Activated naive CD8-positive, alpha-beta T cell (primary cell): ENCODE results near the gene STRADA.
A peak's percentile ranks its signal among the peaks of the same experiment; 100 is the strongest.

Source experiments
- H3K27ac Mint-ChIP-seq: one replicate; pipeline ENCODE4 v1.8.0; 2021; ENCODE audit warnings: mixed read lengths
- H3K27me3 Mint-ChIP-seq: one replicate; pipeline ENCODE4 v1.8.0; 2021; ENCODE audit warnings: mixed read lengths
- H3K36me3 Mint-ChIP-seq: one replicate; pipeline ENCODE4 v1.8.0; 2021; ENCODE audit warnings: mixed read lengths
- H3K4me1 Mint-ChIP-seq: one replicate; pipeline ENCODE4 v1.8.0; 2021; ENCODE audit warnings: low read depth, mixed read lengths
- H3K4me3 Mint-ChIP-seq: one replicate; pipeline ENCODE4 v1.8.0; 2021; ENCODE audit warnings: mild to moderate bottlenecking, mixed read lengths
- H3K9me3 Mint-ChIP-seq: one replicate; pipeline ENCODE4 v1.8.0; 2021; ENCODE audit warnings: low read depth, mixed read lengths

STRADA gene, protein sequence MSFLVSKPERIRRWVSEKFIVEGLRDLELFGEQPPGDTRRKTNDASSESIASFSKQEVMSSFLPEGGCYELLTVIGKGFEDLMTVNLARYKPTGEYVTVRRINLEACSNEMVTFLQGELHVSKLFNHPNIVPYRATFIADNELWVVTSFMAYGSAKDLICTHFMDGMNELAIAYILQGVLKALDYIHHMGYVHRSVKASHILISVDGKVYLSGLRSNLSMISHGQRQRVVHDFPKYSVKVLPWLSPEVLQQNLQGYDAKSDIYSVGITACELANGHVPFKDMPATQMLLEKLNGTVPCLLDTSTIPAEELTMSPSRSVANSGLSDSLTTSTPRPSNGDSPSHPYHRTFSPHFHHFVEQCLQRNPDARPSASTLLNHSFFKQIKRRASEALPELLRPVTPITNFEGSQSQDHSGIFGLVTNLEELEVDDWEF

DNA sequence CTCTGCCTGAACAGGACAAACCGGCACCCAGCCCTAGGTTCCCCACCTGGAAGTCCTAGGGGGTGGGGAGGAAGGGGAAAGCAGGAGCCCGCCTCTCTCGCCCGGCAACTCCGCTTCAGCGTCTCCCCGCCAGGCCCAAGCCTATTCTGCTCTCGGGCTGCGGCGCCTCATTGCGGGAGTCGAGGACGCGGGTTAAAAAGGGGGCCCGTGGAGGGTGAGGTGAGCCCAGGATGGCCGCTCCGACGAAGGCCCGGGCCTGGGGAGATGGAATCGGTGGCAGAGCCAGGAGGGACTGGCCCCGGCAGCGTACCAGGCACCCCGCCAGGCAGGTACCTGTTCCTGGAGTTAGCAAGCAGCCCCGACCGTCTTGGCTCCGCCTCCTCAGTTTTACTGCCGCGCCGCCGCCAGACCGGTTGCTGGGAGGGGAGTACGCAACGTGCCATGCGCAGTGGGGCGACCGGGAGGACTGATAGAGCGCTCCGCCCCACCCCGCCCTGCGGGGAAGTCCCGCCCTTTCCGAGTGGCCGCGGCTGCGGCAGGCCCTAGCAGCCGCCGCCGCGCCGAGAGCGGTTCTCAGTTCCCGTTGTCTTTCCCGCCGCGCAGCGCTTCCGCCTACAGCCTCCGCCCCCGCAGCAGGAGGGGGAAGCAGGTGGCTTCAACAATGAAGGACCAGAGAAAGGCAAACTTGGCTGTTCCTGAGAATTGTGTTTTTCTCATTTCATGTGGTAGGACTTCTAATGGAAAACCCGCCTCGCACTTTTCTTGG is at the start of gene STRADA:
TSS of gene STRADA (minus strand) at position 392 of the 766 bp plus-strand sequence. CDS start 13,430 bp downstream, outside the sequence.
- peaks cover 5% of the 10 kb centered on the region for H3K36me3 Mint-ChIP-seq
- no peaks in the 10 kb centered on the region for H3K9me3 Mint-ChIP-seq
- H3K4me1 Mint-ChIP-seq, result peaks cover 23% of the 10 kb centered on the region
- H3K27ac Mint-ChIP-seq, result peak within 1 kb of the TSS; percentile 97
- no peaks in the 10 kb centered on the region for H3K27me3 Mint-ChIP-seq
- H3K4me3 Mint-ChIP-seq, result peak within 1 kb of the TSS; percentile 96

DNA sequence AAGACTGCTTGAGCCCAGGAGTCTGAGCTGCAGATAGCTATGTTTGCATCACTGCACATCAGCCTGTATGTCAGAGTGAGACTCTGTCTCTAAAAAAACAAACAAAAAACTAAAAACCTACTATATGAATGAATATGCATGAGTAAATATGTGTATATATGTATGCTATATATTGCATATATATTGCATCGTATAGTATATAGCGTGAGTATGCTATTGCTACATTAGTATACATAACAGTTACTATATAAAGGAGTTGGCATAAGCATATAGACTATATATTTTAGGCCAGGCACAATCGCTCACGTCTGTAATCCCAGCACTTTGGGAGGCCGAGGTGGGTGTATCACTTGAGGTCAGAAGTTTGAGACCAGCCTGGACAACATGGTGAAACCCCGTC is 48.5 kb upstream of the STRADA start:
- Mint-ChIP-seq H3K36me3 (peaks cover 2% of the 10 kb centered on the region), H3K9me3 (no peaks in the 10 kb centered on the region), H3K4me3 (no peak overlapping the region), H3K27me3 (no peaks in the 10 kb centered on the region), H3K4me1 (peaks cover 5% of the 10 kb centered on the region), H3K27ac (no peak overlapping the region)

DNA sequence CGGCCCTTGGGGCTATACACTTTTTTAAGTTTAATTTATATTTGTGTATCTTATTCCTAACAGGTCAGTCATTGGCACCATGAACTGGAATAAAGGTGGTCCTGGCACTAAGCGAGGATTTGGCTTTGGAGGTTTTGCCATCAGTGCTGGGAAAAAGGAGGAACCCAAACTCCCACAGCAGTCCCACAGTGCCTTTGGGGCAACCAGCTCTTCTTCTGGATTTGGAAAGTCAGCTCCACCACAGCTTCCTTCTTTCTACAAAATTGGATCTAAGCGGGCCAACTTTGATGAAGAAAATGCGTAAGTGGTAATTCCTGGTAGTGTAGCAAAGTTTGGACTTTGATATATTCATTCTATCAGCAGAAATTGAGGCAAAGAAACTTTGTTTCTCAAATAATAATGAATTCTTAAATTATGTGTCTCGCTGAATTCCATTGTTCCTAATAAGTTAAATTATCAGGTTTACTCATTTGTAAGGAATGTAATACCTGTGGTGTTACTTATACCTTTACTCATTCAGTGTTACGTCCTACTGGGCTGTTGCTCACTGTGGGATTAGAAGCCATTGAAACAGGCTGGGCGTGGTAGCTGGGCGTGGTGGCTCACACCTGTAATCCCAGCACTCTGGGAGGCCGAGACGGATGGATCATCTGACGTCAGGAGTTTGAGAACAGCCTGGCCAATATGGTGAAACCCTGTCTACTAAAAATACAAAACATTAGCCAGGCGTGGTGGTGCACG is 45.5 kb upstream of the STRADA start:
- Mint-ChIP-seq H3K27me3 (no peaks in the 10 kb centered on the region), H3K4me1 (peaks cover 26% of the 10 kb centered on the region), H3K9me3 (no peaks in the 10 kb centered on the region), H3K4me3 (no peak overlapping the region), H3K27ac (no peak overlapping the region), H3K36me3 (peaks cover 2% of the 10 kb centered on the region)

- Mint-ChIP-seq H3K27ac (no peak overlapping the region), H3K9me3 (no peaks in the 10 kb centered on the region), H3K27me3 (no peaks in the 10 kb centered on the region), H3K36me3 (peaks cover 2% of the 10 kb centered on the region), H3K4me3 (no peak overlapping the region), H3K4me1 (peaks cover 29% of the 10 kb centered on the region)
Observed at GRCh38 chr17:63786117-63786516, 44.5 kb upstream of the STRADA start.

- H3K27ac Mint-ChIP-seq, result peak overlapping the region; percentile 35
- peaks cover 34% of the 10 kb centered on the region for H3K4me1 Mint-ChIP-seq
- no peaks in the 10 kb centered on the region for H3K27me3 Mint-ChIP-seq
- H3K9me3 Mint-ChIP-seq, result no peaks in the 10 kb centered on the region
- H3K36me3 Mint-ChIP-seq, result peaks cover 2% of the 10 kb centered on the region
- no peak overlapping the region for H3K4me3 Mint-ChIP-seq
Observed at GRCh38 chr17:63785556-63785955, 44.0 kb upstream of the STRADA start.

DNA sequence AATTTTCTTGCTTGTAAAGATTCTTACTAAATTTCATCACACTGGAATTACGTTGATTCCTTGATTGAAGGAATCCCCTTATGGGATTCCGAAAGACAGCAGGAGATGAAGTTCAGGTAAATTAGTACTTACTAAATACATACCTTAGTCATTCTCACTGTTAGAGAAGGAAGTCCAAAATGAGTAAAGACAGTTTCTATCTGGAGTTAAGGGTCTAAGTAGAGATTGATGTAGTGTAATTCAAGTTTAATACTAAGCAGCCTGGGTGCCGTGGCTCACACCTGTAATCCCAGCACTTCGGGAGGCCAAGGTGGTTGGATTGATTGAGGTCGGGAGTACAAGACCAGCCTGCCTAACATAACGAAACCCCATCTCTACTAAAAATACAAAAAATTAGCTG is 41.9 kb upstream of the STRADA start:
- no peaks in the 10 kb centered on the region for H3K27me3 Mint-ChIP-seq

DNA sequence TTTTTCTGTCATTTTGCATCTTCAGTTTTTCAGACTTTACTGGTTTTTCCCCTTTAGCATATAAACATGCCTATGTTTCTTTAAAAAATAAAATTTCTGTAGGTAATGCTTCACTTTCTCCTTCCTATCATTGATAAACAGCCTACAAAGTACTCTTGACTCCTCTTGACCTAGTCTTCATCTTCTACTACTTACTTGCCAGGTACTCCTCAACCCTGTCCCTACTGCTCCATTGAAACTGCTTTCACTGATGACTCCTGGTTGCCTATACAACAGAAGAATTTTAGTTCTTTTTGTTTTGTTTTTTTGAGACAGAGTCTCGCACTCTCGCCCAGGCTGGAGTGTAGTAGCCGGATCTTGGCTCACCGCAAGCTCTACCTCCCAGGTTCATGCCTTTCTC is 39.3 kb upstream of the STRADA start:
- peak overlapping the region; percentile 79 for H3K27ac Mint-ChIP-seq
- peaks cover 74% of the 10 kb centered on the region for H3K4me1 Mint-ChIP-seq
- peaks cover 9% of the 10 kb centered on the region for H3K36me3 Mint-ChIP-seq

More for the DNA sequence above, 41.9 kb upstream of the STRADA start:
- peaks cover 50% of the 10 kb centered on the region for H3K4me1 Mint-ChIP-seq
- H3K36me3 Mint-ChIP-seq, result peaks cover 2% of the 10 kb centered on the region
- peak overlapping the region; percentile 55 for H3K27ac Mint-ChIP-seq
- H3K9me3 Mint-ChIP-seq, result no peaks in the 10 kb centered on the region
- H3K4me3 Mint-ChIP-seq, result no peak overlapping the region

DNA sequence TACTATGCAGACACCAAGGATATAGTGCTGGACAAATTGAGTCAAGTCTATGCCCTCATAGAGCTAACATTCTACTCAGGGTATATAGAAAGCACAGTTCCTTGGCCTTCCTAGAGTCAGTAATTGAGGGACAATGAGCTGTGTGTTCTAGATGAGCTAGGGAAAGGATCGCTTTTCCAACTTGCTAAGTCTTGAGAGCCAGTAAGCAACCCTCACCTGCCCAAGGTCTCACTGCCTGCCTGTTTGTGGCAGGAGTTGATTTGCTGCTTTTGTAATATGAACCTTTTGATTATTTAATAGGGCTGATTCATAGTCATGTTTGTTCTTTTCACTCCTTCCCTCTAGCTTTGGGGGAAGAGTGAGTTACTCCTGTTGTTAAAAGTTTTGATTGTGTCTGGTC is 38.9 kb upstream of the STRADA start:
- H3K27ac Mint-ChIP-seq, result peak overlapping the region; percentile 79
- peak overlapping the region; percentile 33 for H3K4me3 Mint-ChIP-seq
- no peaks in the 10 kb centered on the region for H3K27me3 Mint-ChIP-seq
- peaks cover 74% of the 10 kb centered on the region for H3K4me1 Mint-ChIP-seq
- peaks cover 7% of the 10 kb centered on the region for H3K36me3 Mint-ChIP-seq
- no peaks in the 10 kb centered on the region for H3K9me3 Mint-ChIP-seq

More for the DNA sequence above, 39.3 kb upstream of the STRADA start:
- Mint-ChIP-seq H3K27me3 (no peaks in the 10 kb centered on the region), H3K9me3 (no peaks in the 10 kb centered on the region), H3K4me3 (peak overlapping the region; percentile 57)

DNA sequence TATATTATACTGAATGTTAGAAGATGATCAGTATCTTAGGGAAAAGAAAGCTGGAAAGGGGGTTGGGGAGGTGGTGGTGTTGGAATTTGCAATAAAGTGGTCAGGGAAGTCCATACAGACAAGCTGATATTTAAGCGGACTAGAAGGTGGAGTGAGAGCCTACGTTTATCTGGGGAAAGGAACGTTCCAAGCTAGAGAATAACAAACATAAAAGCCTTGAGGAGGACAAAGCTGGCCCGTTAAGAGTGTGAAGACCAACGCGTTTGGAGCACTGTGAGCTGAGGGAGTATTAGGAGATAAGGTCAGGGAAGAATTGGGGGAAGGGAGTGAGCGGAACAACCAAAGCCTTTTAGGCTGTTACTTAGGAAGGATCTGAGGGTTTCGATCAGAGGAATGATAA is 33.8 kb upstream of the STRADA start:
- Mint-ChIP-seq H3K4me1 (peaks cover 62% of the 10 kb centered on the region), H3K27me3 (no peaks in the 10 kb centered on the region), H3K9me3 (no peaks in the 10 kb centered on the region), H3K27ac (peak overlapping the region; percentile 100), H3K36me3 (peaks cover 7% of the 10 kb centered on the region), H3K4me3 (peak overlapping the region; percentile 97)

- no peaks in the 10 kb centered on the region for H3K9me3 Mint-ChIP-seq
- peak overlapping the region; percentile 100 for H3K27ac Mint-ChIP-seq
- H3K36me3 Mint-ChIP-seq, result peaks cover 7% of the 10 kb centered on the region
- H3K4me3 Mint-ChIP-seq, result peak overlapping the region; percentile 97
- peaks cover 63% of the 10 kb centered on the region for H3K4me1 Mint-ChIP-seq
- H3K27me3 Mint-ChIP-seq, result no peaks in the 10 kb centered on the region
Observed at GRCh38 chr17:63774969-63775265, 33.3 kb upstream of the STRADA start.

GRCh38 chr17:63774141-63774968 is 32.8 kb upstream of the STRADA start, which contains the start of gene DDX42:
DDX42 (plus strand) TSS chr17:63774170; CDS start chr17:63787050, 12,880 bp downstream.
- peaks cover 7% of the 10 kb centered on the region for H3K36me3 Mint-ChIP-seq
- H3K4me3 Mint-ChIP-seq, result peak within 1 kb of the TSS; percentile 97

DNA sequence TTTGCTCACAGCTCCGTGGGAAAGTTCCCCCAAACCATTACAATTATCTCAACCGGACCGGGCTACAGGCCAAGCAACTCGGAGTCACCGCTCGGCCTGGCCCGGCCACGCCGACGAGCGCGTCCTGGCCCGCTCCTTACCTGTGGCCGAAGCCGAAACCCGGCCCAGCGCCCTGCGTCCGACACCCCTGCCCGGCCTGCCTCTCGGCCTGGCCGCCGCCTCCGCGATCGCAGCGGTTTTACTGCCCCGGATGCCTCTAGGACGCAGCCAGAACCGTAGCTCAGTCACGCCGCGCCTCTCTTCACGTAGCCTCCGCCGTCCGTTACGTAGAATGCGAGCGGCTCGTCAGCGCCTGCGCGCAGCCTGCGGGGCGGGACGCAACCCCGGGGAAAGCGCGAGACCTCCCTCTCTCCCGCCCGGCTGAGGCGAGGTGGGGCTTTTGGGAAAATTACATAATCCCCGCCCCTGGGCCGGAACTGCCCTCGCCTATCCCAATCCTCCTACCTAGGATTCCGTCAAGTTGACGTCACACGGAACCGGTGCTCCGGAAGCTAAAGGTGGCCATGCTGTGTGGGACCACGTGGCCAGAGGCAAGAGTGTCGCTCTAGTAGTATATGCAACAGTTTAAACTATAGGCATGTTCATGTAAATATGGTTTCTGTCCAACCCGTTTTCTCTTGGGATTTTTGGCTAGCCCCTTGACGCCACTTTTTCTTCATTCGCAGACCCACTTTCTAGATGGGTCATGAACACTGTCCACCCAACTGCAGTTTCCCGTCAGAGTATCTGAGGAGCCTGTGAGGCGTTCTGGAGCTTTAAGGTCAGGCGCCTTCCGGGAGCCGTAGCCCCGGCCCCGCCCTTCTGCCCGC is 31.9 kb upstream of the STRADA start, which contains the start of gene CCDC47:
TSS of gene CCDC47 (minus strand) at position 326 of the 869 bp plus-strand sequence. CDS start 7,422 bp downstream, outside the sequence.
- H3K4me3 Mint-ChIP-seq, result peak within 1 kb of the TSS; percentile 97
- H3K4me1 Mint-ChIP-seq, result peaks cover 58% of the 10 kb centered on the region
- peak within 1 kb of the TSS; percentile 100 for H3K27ac Mint-ChIP-seq
- peaks cover 7% of the 10 kb centered on the region for H3K36me3 Mint-ChIP-seq
- no peaks in the 10 kb centered on the region for H3K27me3 Mint-ChIP-seq
- no peaks in the 10 kb centered on the region for H3K9me3 Mint-ChIP-seq

More at GRCh38 chr17:63774141-63774968, 32.8 kb upstream of the STRADA start, which contains the start of gene DDX42:
- H3K27me3 Mint-ChIP-seq, result no peaks in the 10 kb centered on the region
- H3K9me3 Mint-ChIP-seq, result no peaks in the 10 kb centered on the region
- peaks cover 60% of the 10 kb centered on the region for H3K4me1 Mint-ChIP-seq
- peak within 1 kb of the TSS; percentile 100 for H3K27ac Mint-ChIP-seq

GRCh38 chr17:63772801-63773271 is 31.2 kb upstream of the STRADA start:
- Mint-ChIP-seq H3K36me3 (peaks cover 7% of the 10 kb centered on the region), H3K27ac (peak overlapping the region; percentile 100), H3K4me3 (peak overlapping the region; percentile 97), H3K4me1 (peaks cover 56% of the 10 kb centered on the region), H3K9me3 (no peaks in the 10 kb centered on the region), H3K27me3 (no peaks in the 10 kb centered on the region)
